GM18499 (cell line): ENCODE results near the gene SYNPO.

Experiments used
- ATAC-seq: cut with Tn5 transposase; IDR thresholded peaks from one replicate; pipeline ENCODE4 v1.9.1; 2021; ENCODE audit warnings: moderate number of reproducible peaks; ENCODE audit not compliant: insufficient read depth, unreplicated experiment

SYNPO gene

DNA sequence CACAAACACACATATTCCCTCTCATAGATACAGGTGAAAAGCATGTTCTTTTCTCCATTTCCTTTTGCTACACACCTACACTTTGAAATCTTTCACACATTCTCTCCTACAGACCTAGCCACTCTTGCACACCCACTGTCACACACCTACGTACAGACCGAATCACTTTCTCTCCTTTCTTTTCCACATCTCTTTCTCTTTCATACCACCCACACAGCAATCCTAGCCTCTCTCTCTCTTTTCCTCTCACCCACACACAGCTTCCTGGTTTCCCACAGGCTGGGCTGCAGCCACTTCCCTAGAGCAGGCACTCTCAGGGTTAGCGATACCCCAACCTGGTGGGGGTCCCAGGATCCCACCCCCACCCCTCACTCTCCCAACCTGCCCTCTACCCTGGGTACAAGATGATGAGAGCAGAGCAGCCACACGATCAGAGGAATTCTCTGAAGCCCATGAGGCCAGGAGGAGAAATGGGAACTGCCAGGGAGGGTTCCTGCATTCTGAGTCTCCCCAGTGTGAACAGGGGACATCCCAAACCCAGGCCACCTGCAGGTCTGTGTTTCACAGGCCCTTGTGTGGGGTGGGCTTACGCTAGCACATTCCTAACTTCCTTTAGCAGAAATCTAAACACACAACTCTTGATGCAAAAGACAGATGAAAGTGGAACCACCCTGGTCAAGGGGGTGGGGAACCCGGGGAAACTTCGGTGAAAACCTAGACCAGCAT is 17.1 kb upstream of the SYNPO start:
- no peak for ATAC-seq

DNA sequence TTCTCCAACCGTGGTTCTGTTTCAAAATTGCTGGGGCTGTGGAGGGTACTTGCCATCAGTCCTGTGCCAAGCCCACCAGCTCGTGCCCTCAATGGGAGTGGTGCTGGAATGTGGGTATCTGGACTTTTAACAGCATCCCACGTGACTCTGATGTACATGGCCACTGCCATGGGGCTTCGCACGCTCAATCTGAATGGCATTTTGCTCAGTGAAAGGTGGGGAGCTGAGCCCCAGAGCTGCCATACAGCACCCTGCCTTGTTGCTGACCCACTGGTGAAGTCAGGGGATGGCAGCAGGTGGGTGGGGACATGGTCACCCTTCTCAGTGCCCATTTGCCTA is 16.6 kb upstream of the SYNPO start:
- no peak for ATAC-seq

DNA sequence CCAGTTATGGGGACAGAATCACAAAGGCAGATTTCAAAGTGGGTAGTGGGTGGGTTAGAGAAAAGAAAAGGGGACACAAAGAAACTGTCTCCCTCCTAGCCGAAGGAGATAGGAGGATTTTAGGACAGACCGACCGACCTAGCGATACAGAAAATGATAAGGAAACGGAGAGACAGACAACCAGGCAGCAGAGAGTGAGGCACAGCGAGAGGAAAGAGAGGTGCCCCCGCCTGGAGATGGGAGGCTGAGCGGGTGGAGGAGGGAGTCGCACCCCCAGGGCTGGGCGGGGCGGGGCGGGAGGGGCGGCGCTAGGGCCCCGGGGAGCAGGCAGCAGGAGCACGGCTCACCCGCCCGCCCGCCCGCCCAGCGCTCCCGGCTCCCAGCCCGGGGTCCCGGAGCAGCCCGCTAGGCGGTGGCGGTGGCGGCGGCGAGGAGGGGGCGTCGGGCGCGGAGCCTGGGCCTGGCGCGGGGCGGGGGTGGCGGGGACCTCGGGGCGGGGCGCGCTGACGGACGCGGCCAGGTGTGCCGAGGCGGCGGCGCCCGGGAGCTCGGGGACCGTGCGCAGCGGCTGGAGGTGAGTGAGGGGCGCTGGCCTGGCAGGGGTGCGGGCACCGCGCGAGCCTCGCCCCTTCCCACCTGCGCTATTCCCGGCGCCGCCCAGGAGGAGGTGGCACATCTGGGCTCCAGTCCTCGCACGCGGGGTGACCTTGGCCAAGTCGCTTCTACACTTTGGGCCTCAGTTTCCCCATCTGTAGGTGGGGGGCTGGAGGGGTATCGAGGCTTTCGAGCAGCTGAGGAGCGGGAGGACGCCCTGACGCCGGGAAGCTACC is 15.9 kb upstream of the SYNPO start:
- no peak for ATAC-seq

DNA sequence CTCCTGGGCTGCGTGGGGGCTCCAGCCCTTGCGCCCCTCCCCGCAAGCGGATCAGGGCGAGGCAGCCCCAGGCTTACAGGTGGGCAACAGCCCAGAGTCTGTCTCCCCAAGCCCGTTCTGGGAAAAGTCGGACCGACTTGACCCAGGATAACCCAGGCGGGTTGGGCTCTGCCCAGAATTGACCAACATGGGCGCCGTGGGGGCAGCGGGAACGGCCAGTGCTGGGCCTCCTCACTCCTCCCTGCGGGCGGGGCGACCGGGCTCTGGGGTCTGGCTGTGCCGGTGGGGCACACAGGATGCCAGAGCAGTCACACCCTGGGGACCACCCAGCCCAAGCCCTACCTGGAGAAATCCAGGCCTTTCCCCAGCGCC is 15.3 kb upstream of the SYNPO start:
- no peak for ATAC-seq

DNA sequence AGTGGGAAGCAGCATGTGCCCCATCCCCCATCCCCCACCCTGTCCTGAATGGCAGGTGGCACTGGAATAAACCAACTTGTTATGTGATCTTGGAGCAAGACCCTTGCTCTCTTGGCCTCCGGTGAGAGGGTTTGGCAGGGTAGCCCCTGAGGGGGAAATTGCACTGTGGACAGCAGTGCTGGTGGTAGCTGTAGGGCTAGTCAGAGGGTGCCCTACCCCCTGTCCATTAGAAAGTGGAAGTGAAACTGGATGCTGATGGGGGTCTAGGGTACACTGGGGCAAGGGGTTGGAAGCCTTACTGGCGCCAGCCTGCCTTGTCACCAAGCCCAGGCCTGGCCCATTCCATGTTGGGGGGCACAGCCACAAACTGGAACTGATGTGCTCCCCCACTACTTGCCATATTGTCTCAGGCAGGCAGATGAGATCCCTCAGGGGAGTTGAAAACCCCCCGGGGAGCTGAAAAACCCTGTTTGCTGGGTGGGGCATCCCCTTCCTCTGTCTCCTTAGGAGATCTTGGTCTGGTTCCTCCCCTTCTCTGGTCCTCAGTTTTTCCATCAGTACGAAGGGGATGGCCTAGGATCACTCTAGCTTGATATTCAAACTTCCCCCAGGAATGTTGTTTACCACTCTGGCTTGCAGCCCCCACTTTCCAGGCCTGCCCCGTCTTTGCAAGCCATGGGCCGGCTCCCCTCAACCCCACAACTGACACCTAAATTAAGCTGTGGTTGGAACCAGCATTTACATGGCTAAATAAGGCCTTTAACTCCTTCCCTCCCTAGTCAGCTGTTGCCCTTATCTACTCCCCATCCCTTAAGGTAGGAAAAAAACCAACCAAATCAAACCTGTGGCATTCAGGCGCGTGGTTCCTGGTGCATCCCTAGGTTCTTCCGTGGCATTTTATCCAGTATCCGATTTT is 14.4 kb upstream of the SYNPO start:
- peak; percentile 40 for ATAC-seq

DNA sequence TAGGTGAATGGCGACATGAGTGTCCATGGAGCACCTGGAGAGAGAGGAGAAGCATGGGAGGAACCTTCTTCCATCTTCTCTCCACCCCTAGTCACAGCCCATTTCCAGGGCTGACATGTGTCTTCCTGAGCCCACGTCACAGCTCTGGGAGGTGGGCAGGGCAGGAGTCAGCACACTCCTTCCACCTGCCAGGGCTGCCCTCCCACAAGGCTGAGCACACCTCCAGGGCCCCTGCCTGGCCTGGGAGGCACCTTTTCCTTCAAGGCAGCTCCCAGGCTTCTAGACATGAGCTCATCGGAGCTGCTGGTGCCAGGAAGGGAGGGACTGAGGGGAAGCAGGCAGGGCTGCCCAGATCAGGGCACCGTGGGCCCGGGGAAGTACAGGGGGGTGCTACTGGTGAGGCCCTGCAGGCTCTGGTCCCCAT is 13.6 kb upstream of the SYNPO start:
- no peak for ATAC-seq

DNA sequence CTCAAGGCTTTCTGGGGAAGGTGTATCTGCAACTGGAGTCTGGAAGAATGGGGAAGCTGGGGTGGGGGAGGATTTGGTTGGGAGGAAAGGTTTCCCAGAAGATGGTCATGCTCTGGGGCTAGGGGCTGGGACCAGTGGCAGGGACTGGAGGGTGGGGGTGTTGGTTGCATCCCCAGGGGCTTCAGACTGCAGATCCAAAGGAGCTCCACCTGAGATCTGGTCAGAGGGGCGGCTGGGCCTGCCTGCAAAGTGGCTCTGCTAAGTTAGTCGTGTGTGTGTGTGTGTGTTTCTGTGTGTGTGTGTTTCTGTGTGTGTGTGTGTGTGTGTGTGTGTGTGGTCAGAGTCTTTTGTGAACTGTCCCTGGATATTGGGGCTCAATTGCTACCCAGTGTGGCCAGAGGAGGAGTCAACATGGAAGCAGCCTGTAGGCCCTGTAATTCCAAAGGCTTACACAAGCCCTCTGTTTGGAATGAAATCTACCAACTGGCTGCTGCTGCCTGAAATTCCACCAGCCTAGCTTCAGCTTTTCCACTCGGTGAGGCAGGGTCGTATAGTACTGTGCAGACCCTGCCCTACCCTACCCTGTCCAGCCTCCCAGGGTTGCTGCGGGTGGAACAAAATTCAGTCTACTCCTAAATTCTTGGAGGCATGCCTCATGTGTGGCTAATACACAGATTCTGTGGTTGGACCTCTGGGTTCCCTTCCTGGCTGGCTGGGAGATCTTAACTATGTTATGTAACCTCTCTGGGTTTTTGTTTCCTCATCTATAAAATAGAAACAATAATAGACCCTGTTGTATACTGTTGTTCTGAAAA is 12.5 kb upstream of the SYNPO start:
- no peak for ATAC-seq

DNA sequence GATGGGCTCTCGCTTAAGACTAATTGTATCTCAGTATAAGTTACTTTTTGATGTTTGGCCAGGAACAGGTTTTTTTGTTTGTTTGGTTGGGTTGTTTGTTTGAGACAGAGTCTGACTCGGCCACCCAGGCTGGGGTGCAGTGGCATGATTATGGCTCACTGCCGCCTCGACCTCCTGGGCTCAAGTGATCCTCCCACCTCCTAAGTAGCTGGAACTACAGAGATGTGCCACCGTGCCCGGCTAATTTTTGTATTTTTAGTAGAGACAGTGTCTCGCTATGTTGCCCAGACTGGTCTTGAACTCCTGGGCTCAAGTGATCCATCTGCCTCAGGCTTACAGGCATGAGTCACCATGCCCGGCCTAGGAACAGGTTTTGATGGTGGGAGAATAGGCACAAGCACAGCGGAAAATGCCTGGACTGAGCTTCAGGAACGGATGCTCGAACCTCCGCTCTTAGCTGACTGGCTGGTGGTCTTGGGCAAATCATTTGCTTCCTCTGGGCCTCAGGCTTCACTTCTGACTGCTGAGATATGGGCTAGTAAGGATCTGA is 11.4 kb upstream of the SYNPO start:
- ATAC-seq: no peak

DNA sequence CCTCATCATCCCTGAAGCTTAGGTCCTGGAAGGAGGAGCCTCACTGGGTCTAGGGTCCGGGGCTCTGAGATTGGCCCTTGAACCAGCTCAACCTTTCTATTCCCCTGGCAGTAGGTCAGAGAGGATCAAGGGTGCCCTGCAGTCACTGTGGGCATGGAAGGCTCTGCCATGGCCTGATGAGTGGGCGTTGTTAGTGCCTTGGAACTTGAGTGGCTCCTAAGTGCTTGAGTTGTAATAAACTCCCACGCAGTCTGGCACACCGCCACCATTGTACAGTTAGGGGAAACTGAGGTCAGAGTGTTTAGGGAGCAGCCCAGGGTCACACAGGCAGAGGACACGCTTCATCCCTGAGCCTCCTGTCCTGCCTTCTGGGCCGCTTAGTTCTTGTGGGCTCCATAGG is 10.4 kb upstream of the SYNPO start:
- ATAC-seq: no peak

DNA sequence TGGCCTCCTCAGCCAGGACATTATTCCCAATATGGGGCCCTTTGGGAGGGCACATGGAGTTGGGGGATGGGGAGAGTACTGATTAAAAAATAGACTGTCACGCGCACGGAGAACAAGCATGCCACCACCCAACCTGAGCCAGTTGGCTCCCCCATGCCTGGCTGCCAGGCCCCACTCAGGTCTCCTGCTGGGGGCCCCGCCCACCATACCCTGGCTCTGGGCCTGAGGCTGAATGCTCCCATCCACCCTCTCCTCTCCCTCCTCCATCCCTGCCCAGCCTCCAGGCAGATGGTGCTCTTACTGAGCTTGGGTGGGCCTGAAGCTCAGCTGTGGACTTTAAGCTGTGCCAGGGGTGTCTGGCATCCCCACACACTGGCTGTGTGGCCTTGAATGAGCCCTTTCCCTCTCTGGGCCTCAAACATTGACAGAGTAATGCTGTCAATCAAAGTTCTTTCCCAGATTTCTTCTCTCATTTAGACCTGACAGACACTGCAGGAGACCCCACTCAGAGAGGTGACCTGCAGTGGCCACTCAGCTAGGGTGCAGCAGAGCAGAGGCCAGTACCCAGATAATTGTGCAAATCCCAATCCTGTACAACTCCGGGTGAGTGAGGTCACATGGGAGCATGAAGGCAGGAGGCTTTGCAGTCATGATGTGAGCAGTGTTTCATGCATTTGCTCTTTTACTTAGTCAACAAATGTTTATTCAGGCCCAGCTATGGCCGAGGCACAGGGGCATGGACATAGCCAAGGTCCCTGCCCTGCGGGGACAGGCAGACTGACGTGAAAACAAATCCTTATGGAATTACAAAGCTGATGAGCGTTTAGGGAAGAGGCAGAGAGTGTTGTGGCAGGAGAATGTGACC is 9.8 kb upstream of the SYNPO start:
- no peak for ATAC-seq

DNA sequence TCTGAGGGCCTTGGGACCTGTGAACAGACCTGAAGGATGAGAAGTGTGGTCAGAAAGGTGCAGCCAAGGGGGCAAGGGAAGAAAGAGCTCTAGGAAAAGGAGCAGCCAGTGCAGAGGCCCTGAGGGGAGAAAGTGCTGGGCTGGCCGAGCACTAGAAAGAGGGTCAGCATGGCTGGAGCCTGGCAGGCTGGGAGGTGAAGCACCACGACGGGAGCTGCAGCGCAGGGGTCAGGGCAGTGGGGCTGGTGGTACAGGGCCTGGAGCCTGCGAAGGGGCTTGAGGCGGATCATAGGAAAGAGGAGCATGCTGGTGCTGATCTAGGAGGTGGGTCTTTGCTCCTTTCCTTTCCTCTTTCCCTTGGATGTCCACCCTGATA is 9.1 kb upstream of the SYNPO start:
- ATAC-seq: no peak

DNA sequence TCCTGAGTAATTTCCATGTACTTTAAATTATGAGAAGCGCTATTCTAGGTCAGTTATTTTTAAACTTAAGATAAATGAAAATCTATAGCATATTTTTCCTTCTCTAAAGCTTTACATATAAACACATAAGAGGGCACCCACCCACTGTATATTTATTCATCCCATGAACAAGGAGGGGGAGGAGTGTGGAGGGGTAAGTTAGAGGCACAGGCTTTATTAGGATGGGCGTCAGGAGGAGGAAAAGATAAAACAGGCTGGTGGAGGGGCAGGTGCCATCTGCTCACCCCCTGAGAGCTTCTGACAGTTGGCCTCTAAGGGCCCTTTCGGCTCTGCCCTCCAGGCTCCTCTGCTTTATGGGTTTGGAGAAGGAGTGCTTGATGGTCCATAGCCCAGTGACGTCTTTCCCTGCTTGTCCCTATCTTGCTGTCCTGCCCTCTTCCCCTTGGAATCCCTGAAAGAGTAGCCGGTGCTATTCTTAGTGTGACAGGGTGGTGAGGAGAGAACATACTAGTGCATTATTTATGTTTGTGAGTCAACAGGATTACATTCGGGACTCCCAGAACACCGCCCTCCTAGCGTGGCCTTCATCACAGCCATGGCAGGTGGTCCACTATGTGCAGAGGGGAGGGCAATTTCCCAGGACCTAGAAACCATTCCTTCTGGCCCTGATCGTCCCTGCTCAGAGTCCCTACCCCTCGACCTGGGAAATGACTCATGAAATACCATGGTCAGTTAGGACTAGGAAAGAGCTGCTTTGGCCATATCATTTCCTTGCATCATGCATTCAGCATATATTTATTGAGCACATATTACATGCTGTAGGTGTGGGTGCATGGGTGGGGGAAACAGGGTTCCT is 7.9 kb upstream of the SYNPO start:
- no peak for ATAC-seq

DNA sequence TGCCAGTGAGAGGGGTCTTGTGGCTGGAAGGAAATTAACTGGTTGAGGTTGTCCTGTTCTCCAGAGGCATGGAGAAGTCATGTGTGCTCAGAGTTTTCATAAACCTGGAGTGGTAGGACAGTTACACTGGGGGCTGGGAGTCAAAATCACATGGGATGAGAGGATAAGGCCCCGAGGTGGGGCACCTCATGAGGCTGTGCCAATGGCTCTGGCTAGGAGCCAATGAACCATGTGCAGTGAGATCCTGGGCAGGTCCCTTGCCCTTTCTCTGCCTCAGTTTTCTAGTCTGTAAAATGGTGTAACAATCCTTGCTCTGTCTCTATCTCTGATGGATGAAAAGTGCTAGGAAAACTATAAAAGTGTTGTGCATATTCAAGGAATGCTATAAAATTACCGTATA is 7.0 kb upstream of the SYNPO start:
- ATAC-seq: no peak

DNA sequence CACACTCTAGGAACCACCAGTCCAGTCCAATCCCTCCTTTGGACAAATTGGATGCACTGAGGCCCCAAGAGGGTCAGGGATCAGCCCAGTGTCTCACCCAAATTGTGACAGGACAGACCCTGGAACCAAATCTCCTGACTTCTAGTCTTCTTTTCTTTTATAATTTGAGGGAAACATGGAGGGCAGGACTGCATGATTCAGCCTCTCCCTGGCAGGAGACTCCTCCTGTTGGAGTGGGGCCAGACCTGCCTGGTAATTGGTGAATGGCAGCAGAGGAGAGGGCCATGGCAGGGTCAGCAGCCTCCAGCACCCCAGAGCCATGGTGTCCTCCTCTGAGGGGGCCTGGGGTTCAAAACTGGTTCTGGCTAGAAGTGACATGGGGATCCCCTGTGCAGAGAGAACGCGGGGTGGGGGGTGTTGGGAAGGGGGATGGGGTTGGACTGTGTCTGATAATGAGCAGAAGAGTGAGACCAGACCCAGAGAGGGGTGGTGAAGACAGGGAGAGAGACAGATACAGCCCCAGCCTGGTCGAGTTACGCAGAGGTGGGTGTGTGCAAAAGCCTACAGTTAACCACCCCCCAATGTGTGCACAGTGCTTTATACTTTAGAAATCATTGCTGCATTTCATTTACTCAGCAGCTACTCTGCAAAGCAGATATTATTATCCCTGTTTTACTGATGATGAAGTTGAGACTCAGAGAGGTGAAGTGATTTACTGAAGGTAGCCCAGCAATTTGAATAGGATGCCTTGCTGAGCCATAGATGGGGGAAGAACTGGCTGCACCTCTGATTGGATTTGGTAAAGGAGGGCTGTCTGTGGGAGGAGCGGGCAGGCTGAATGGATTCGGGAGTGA is 3.8 kb upstream of the SYNPO start:
- ATAC-seq: no peak

DNA sequence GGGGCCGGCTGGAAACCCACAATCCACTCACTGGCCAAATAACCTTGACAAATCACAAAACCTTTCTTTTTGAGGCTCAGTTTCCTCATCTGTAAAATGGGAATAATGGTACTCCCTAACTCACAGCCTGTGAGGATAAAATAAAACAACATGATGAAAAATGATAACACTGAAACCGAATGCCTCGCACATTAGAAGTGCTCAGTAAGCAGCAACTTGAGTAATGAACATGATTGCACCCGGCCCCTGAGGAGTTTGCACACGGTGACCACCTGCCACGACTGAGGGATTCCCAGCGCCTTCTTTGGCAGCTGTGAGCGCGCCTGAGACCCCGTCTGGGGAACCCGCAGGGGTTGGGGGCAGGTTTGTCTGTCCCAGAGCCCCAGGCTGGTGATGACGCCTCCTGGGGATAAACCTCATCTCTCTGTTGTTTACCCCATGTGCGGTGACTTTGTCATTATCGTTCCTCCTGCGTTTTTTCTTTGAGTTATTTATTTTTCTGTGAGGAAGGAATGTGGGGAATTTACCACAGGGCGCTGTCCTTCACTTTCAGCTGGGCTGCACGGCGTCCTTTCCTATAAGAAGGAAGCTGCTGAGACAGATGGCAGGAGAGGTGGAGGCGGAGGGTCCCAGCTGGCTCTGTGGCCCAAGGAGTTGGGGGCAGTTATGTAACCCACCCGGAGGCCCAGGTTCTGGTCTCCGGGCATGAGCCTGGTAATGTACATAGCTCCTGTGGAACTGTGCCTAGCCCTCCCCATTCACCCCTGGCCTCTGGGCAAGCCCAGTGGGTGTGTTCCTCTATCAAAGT is 3.0 kb upstream of the SYNPO start:
- ATAC-seq: no peak

DNA sequence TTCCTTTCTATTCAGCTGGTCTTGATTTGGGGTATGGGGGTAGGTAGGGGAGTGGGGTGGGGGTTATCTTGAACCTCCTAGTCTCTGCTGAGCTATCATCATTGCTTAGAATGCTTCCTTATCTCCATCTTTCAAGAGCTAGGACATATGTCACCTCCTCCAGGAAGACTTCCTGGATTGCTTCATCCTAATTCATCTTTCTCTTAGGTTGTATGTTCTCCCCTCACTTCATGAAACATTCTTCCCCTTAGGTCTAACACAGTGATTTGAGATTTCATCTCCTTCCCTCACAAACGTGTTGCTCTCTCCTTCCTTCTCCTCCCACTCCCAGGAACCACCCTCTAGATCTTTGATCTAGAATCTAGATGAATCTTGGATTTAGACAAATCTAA is 2.4 kb upstream of the SYNPO start:
- no peak for ATAC-seq
